HTR-8/SVneo (cell line): Measurements from ENCODE around the gene TMEM144.
A peak's percentile ranks its signal among the peaks of the same experiment; 100 is the strongest.
"Not testable (repeated sequence)": the region's sequence is repeated elsewhere in the genome, so short reads cannot be mapped to it uniquely, and the experiment has no call there.

ENCODE experiments used
- DNase-seq: peaks from one replicate; pipeline ENCODE4 v3.0.0; 2011; ENCODE audit warnings: low spot score, mixed read lengths; ENCODE audit not compliant: insufficient read length
- FAIRE-seq: peaks from 2 replicates; lab custom pipeline; 2011; peaks lifted over from hg19 to GRCh38; lab: Jason Lieb, UNC

Gene TMEM144

DNA sequence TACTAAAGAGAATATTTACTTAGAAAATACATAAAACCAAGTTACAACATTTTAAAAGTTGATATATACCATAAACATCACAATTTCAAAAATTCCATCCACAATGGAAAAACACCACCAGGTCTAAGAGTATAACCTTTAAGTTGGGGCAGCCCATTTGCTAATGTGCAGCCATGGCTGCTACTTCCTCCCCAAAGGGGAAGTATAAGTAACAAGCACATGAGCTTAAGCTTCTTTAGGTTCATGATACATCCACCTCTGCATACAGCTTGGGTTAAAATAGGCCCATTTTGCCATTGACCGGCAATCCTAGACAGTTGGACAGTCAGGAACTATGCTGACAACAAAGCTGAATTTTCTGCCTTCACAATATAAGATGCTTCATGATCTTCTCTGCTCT, 20.9 kb upstream of the TMEM144 start:
- no peak for FAIRE-seq

DNA sequence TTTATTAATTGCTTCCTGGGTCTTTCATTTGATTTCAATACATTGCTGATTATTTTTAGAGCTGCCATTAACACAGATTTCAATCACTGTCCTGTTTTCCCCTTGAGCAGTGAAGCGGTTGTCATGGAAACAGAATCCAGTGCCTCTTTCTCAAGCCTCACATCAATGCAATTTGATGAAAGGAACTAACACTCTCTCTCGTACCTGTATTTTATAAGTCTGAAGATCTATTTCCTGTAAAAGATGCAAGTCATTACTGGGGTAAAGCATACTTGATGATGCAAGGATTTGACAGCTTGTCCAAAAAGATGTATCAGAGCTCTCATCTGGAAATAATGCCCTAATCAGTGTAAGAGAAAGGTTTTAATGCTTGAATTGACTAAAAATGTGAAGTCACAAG, 19.6 kb upstream of the TMEM144 start:
- no peak for DNase-seq

More for the DNA sequence above, 20.9 kb upstream of the TMEM144 start:
- DNase-seq: no peak

DNA sequence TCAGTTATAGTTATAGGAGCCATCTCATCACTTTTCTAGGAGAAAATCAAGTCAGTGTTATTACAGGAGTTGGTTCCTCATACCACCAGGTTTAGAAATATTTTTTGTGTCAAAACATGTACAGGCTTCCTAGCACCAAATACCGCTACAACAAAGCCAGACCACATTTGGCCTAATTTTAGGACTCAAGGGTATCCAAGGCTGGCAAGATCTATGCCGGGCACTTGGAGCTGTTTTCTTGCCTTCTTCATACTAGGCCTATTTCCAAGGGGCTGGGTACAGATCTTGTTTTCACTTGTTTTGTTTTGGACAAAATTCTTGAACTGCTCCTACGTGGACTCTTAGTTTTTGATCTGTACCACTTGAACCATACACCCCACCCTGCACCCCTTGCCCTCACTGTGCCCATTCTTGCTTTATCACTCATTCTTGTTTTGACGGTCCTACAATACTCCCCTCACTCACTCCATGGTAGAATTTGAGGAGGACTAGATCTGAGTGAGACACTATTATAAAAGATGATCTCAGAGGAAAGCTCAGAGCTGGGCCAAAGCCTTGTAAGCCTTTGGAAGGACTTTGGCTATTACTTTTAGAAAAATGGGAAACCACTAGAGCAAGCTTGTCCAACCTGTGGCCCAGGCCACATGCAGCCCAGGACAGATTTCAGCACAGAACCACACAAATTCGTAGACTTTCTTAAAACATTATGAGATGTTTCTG, 17.7 kb upstream of the TMEM144 start:
- DNase-seq (no peak), FAIRE-seq (no peak)

More for the DNA sequence above, 19.6 kb upstream of the TMEM144 start:
- FAIRE-seq: no peak

DNA sequence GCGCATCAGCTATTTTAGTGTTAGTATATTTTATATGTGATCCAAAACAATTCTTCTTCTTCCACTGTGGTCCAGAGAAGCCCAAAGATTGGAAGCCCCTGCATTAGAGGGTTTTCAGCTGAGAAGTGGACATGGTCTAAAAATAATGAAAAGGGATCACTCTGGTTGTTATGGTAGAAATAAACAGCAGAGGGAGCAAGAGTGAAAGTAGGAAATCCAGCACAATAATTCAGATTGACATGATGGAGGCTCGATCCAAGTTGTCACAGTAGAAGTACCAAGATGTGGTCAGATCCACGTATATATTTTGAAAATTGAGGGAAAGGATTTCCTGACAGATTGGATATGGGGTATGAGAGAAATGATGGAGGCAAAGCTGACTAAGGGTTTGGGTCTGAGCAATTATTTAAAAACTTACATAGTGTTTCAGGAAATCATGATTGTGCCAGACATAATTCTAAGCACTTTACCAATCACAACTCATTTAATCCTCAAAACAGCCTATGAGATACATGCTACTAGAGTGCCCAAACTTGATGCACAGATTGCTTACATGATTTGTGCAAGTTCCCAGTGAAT, 17.0 kb upstream of the TMEM144 start:
- FAIRE-seq: no peak
- peak; percentile 41 for DNase-seq

- FAIRE-seq (no peak), DNase-seq (no peak)
Measured at GRCh38 chr4:158195297-158195696, 15.0 kb upstream of the TMEM144 start.

DNA sequence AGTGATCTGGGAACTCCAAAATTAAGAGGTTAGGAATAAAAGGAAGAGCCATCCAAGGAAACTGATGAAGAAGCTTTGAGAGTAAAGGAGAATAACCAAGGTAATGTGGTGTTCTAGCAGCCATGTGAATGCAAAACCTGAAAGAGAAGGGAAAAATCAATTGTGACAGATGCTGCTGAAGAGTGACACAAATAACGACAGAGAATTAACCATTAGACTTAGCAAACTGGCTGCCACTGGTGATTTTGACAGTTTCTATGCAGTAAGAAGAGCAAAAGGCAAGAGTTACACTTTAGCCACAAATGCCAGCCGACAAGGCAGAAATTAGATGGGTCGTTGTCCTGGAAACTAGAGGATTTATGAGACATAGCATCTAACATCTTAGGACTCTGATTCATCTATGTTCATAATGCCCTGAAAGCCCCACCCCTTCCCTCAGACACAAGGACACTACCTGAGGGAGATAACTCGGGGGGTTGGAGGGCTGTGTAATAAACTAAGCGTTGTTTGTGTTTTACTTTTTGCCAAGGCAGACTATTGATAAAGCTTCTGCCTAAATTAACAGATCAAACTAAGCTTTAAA, 13.0 kb upstream of the TMEM144 start:
- FAIRE-seq (no peak), DNase-seq (no peak)

GRCh38 chr4:158200214-158200613, 10.1 kb upstream of the TMEM144 start:
- FAIRE-seq (no peak), DNase-seq (no peak)

- DNase-seq: no peak
- no peak for FAIRE-seq
Measured at GRCh38 chr4:158201322-158201721, 9.0 kb upstream of the TMEM144 start.

GRCh38 chr4:158201876-158202275, 8.4 kb upstream of the TMEM144 start:
- FAIRE-seq (no peak), DNase-seq (no peak)

GRCh38 chr4:158202481-158202880, 7.8 kb upstream of the TMEM144 start:
- FAIRE-seq: no peak

GRCh38 chr4:158203436-158203835, 6.8 kb upstream of the TMEM144 start:
- FAIRE-seq (no peak), DNase-seq (no peak)

More at GRCh38 chr4:158202481-158202880, 7.8 kb upstream of the TMEM144 start:
- no peak for DNase-seq

GRCh38 chr4:158203929-158204328, 6.4 kb upstream of the TMEM144 start:
- DNase-seq: no peak

GRCh38 chr4:158208963-158209640, 1.2 kb upstream of the TMEM144 start:
- no peak for FAIRE-seq
- no peak for DNase-seq

More at GRCh38 chr4:158203929-158204328, 6.4 kb upstream of the TMEM144 start:
- FAIRE-seq: no peak

DNA sequence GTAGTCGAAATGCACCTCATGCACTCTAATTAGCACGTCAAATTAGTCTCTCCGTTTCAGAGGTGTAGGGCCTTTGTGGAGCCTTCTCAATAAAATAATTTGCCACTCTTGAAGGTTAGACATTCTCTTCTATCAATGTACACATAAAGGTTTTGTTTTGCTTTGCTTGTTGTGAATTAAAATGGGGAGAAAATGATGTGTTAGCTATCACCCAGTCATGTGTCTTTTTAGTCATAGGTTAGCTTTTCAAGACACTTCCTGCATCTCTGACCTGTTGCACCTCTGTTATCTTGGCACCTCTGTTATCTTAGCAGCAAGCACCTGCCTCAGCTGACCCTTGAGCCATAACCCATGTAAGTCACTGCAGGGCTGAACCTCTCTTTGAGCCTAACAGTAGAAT, 936 bp downstream of the TMEM144 start:
- DNase-seq (no peak), FAIRE-seq (no peak)

GRCh38 chr4:158213466-158213865, 3.2 kb downstream of the TMEM144 start:
- FAIRE-seq: no peak
- no peak for DNase-seq

- FAIRE-seq (no peak), DNase-seq (no peak)
Measured at GRCh38 chr4:158214856-158215255, 4.6 kb downstream of the TMEM144 start.

DNA sequence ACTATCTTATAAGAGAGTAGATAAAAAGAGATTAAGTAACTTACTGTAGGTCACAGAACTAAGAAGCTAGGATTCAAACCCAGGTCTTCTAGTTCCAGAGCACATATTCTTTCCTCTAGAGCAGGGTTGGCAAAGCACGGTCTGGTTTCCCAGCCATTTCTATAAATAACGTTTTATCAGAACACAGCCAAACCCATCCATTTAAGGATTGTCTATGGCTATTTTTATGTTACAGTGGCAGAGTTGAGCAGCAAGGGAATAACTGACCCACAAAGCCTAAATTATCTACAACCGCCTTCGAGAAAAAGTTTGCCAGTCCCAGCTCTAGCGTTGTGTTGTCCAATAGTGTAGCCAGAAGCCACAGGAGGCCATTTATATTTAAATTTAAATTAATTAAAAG, 7.5 kb downstream of the TMEM144 start:
- FAIRE-seq (no peak), DNase-seq (no peak)

DNA sequence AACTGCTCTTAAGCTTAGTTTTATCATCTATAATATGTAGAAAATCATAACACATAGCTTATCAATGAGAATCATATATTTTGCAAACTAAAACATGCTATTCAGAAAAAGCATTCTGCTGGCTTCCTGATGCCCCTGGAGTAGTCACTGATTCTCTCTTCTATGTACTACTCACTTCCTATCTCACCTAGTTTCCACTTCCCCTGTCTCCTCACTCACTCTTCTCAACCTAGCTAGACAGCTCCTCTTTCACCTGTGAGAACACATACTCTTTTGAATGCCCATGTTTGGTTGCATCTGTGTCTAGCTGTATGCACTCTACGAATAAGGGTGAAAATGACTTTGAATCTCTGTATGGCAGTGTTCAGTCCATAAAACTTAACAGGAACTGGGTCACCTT, 9.3 kb downstream of the TMEM144 start:
- FAIRE-seq: no peak
- no peak for DNase-seq

- FAIRE-seq, DNase-seq: not testable (repeated sequence)
Measured at GRCh38 chr4:158224318-158224717, 14.0 kb downstream of the TMEM144 start.

DNA sequence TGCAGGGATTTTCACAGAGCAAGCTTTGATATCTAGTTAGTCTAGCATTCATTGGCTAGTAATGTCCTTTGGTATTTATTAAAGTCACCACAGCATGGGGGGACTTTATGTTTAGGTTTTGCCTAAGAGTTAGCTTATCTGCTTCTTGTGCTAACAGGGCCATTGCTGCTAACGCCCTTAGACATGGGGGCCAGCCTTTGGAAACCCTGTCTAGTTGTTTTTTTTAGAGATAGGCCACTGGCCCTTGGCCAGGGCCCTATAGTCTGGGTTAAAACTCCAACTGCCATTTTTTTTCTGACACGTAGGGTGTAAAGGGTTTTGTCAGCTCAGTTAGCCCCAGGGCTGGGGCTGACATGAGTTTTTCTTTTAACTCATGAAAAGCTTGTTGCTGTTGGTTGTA, 14.7 kb downstream of the TMEM144 start:
- not testable (repeated sequence) for FAIRE-seq, DNase-seq

GRCh38 chr4:158227880-158228279, 17.6 kb downstream of the TMEM144 start:
- not testable (repeated sequence) for DNase-seq, FAIRE-seq
